HG02759 (cell line): Measurements from ENCODE around the gene BST1.
A peak's percentile ranks its signal among the peaks of the same experiment; 100 is the strongest.

ENCODE experiments used
- ATAC-seq: cut with Tn5 transposase; IDR thresholded peaks from one replicate; pipeline ENCODE4 v1.9.1; 2021; ENCODE audit warnings: mild to moderate bottlenecking, moderate library complexity; ENCODE audit not compliant: unreplicated experiment

BST1 gene, protein sequence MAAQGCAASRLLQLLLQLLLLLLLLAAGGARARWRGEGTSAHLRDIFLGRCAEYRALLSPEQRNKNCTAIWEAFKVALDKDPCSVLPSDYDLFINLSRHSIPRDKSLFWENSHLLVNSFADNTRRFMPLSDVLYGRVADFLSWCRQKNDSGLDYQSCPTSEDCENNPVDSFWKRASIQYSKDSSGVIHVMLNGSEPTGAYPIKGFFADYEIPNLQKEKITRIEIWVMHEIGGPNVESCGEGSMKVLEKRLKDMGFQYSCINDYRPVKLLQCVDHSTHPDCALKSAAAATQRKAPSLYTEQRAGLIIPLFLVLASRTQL

DNA sequence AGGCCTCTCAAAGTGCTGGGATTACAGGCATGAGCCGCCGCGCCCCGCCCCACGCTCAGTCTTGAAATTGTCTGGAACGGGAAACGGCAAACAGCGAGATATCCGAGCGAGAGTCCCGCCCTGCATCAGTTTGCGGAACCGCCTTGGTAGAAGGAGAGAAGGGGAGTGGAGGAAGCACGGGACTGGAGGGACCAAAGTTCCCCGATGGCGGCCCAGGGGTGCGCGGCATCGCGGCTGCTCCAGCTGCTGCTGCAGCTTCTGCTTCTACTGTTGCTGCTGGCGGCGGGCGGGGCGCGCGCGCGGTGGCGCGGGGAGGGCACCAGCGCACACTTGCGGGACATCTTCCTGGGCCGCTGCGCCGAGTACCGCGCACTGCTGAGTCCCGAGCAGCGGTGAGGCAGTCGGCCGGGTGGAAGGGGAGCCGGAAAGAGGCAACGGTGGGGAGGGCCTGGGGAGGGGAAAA is at the start of gene BST1:
Gene BST1 (plus strand): TSS at position 125 of the 463 bp plus-strand sequence. CDS start 80 bp downstream, at position 205.
- ATAC-seq, result peak; percentile 80

DNA sequence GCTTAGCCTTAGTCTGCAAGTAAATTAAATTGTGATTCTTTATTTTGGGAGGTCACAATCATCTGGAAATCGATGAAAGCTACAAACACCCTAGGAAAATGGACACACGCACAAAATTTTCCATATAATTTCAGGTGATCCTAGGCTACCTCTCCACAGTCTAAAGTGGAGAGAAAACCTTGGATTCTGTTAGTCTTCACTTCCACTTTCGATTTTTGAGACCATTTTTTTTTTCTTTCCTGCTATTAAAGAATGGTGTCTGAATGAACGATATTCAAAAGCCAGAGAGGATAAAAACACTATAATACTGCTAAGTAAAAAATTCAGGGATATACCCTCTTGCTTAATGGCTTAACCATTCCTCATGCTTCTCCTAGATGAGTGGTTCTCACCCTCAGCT is 49.4 kb upstream of the BST1 start:
- no peak for ATAC-seq

DNA sequence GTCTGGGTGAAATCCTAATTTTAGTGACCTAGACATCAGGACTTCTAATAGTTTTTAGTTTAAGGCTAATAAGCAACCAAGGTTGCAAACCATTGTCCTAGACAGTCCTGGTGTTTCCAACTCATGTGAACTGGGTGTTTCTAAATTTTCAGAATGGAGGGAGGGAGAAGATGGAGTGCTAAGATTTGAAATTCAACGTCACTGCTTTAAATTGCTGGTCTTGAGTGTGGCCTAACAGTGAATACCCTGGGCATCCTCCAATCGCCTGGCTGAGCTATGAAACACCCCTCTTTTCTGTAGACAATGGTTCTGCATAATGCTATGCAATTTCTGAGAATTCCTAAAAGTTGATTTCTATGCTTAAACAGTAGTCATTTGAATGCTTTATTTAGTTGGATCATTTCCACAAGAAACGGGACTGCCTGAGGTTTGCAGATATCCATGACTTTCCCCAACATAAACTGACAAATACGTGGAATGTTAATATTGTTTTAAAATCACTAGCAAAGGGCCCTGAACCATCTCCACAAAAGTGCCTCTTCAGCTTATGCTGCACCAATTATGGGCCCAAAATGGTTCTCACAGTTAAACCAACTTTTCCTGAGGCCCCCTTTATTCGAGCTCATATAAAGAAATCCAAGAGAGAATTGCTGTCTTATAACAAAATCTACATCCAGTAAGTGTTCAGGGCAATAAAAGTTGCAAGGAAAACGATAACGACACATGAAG is 48.8 kb upstream of the BST1 start:
- ATAC-seq, result no peak

DNA sequence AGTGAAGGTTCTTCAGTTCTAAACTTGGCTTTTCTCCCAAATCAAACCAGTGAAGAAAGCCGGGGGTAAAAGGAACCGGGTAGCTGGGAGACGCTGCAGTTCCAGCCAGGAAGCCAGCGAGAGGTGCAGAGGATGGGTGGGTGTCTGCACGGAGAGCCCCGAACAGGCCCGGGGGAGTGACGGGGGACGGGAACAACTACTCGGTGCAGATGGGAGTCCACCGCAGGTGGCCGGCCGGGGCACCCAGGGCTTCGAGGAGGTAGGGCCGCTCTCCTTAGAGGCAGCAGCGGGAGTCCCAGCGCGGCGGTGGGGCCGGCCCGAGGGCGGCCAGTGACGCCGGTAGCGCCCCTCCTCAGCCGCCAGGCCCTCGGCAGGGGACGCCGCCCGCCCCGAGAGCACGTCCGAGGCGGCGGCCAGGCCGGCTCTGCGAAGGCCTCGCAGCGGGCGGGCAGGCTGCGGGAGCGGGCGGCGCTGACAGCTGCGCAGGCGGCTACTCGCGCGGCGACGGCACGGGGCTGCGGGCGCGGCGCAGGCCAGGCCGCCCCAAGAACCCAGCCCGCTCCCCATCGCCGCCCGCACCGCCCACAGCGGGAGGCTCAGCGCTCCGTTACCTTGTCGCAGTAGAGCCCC is 48.2 kb upstream of the BST1 start:
- ATAC-seq, result peak; percentile 56

DNA sequence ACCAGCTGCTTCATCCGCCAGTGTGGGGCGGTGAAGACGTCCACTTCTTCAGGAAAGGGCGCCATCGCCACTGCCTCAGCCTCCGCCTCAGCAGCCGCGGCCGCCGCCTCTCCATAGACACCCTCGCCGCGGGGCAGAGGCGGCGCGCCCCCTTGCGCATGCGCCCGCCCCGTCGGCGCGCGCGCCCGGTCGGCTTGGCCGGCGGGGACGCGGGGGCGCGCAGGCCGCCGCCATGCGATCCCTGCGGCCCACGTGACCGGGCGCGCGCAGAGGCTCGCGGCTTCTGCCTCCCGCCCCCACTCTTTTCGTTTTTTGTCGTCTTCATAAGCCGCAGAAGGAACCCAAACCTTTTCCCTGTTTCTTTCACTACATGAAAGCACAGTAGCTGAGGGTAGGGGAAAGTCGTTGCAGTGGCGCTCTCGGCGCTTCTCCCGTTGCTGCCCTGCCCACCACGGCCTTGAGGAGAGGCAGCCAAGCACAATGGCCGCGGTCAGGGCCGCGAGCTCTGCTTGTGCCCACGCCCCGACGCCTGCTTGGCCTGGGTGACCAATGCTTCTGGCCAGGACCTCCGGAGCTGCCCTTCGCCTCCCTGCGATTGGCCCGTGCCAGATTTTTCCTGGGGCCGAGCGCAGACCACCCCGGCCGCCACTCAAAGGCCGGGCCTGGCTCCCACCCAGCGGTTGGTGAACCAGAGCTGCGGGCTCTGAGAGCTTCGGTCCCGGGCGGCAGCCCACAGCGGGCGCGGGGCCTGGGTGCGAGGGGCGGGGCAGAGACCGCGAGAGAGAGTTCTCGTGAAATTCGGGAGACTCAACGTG is 47.4 kb upstream of the BST1 start, which contains the start of gene FBXL5:
Gene FBXL5 (minus strand): TSS at position 135 of the 815 bp plus-strand sequence. CDS start 70 bp downstream, at position 65.
- peak; percentile 79 for ATAC-seq

DNA sequence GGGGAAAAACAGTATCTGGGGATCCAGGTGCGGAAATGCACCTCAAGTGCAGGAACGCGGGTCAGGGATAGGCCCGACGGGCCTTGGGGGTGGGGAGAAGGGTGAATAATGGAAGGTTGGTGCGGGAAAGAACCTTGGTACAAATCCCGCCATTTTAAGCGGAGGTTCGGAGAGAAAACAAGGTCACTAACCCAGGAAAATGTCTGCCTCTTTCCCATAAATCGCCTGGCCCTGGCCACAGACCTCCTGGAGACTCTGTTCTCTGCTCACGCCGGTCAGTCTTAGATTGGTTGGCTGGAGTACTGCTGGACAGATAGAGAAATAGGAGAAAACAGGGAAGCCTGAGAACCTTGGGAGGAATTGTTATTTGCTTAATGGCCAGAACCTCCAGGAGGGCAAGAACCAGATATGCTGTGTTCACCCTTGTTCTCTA is 46.8 kb upstream of the BST1 start:
- no peak for ATAC-seq

DNA sequence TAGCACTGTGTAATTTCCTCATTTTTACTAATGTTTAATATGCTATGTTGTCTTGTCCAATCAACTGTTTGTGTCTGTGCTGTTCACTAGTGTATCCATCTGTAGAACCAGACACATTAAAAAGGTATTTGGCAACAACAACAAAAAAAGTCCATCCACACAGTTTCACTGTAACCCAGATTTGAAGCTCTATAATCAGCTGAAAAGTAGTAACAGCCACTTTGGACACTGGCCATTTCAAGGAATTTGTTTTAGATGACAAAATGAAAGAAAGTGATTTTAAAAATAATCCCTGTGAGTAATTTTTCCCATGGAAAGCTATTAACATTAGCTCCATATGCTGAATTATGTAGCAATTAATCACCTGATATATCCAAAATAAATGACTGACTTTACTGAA is 45.5 kb upstream of the BST1 start:
- no peak for ATAC-seq

DNA sequence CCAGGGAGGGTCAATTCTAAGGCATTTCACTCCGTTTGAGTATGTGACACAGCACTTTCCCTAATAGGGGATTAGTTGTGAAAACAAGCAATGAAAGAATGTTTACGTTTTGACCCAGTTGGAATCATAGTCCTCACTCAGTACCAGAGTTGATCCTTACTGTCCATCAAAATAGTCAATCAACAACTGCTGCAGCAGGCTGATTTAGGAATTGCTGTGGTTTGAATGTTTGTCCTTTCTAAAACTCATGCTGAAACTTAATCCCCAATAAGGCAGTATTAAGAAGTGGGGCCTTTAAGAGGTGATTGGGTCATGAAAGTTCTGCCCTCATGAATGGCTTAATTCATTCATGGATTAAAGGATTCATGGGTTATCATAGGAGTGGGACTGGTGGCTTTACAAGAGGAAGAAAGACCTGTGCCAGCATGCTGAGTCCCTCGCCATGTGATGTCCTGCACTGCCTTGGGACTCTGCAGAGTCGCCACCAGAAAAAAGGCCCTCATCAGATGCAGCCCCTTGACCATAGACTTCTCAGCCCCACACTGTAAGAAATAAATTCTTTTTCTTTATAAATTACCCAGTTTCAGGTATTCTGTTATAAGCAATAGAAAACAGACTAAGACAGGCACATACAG is 44.6 kb upstream of the BST1 start:
- ATAC-seq, result no peak

DNA sequence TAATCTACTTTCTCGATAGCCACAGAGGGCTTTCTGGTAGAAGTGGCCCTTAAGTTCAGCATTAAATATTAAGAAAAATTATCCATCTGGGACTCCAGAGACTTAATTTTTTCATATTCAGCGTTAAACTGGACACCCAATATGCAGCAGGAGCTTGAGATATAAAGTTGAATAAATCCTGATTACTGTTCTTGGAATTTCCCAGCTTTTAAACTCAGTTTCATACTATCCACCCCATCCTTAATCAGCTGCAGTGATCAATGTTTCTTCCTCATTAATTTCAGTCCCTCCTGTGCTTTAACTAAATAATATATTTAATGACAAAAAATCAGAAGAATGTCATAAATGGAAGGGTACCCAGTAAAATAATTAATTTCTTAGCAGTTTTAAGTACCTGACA is 44.1 kb upstream of the BST1 start:
- no peak for ATAC-seq

DNA sequence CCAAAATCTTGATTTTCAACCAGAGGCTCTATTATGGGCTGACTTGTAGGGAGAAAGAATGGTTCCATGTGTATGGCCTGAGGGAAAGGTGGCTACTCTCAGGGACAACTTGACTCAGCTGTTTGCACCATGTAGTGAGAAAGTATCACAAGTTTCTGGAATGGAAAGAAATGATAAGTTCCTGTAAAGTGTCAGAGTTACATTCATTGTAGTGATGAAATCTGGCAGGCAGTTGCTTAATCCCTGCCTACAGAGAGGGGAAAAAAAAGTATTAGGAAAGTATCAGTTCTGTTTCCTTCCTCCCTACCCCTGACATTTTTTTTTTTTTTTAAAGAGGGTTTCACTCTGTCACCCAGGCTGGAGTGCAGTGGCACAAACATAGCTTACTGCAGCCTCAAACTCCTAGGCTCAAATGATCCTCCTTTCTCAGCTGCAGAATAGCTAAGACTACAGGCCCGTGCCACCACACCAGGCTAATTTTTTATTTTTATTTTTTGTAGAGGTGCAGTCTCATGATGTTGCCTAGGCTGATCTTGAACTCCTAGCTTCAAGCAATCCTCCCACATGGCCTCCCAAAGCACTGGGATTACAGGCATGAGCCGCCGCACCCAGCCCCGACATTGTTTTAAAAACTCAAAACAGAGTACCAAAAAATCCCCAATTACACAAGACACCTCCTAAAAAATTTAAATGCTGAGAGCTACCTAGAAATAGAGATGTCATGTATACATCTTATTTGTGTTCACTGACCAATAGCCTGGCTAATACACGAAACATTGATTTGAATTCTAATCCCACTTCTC is 42.9 kb upstream of the BST1 start:
- ATAC-seq, result no peak

DNA sequence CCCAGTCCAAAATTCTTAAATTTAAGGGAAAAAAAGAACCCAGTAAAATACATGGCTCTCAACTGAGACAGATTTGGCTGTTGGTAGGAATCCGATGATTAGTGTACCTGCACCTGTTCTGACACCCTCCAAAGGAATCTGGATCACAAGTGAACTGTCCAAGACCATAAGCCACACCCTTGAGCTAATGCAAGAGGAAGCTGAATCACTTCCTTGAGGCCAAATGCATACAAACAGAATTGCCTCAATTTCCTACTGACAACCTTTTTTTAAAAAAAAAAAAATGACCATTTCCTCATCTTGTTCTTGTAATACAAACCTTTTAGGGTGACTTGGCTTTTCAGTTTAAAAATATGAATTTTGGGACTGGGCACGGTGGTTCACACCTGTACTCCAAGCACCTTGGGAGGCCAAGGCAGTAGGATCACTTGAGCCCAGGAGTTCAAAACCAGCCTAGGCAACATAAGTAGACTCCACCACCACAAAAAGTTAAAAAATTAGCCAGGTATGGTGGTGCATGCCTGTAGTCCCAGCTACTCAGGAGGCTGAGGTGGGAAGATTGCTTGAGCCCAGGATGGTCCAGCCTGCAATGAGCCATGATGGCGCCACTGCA is 37.0 kb upstream of the BST1 start:
- ATAC-seq, result no peak

DNA sequence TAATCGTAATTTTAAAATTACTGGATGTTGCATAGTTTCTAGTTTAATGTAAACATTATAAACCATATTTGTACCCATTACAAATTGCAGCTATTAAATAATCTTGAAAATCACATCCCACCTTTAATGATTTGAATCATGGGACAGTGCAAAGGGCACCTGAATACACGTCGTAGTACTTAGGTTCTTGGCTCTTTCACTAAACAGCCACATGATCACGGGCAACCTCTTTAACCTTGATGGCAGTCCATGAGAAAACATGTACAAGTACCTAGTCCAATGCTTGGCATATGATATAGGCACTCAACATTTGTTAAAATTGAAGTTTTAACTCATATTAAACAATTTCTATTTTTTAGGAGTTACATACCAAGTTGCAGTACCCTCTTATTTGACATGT is 35.9 kb upstream of the BST1 start:
- no peak for ATAC-seq

DNA sequence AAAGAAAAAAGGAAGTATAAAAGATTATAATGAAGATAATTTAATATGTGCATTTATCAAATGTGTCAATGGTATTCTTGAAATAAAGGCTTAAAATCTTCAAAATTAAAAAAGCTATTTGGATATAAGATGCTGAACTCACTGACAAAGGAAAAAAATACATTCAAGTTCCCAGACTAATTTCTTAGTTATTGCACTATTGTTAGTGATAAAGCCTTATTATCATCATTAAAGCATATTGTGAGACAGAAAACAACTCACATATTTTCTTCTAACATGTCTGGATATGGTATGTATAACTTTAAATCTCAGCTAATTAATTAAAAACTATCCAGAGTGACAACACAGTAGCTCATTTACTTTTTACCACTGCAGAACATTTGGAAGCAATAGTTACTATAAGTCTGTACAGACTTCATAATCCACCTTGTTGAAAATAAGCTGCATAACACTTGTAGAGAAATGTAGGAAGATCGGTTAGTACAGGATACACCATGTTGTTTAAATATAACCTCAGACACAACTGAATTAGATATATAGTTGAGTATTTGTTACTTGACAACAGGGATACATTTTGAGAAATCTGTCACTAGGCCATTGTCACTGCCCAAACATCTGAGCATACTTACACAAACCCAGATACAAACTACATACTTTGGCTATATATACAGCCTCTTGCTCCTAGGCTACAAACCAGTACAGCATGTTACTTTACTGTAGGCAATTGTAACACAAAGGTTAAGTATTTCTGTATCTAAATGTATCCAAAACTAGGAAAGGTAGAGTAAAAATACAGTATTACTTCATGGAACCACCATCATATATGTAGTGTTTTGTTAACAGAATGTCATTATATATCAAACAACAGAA is 34.1 kb upstream of the BST1 start:
- no peak for ATAC-seq

DNA sequence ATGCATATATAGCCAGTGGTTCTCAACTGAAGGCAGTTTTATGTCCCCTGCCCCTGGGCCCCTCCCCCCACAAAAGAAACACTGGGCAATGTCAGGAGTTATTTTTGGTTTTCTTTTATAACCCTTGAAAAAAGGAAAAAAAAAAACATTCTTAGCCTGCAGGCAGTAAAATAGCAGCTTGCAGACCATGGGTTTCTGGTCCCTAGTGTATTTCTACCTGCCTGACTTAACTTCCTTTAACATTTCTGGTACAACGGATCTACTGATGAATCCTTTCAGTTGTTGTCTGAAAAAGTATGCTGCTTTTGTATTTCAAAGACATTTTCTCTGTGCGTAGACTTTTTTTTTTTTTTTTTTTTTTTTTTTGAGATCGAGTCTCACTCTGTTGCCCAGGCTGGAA is 32.3 kb upstream of the BST1 start:
- no peak for ATAC-seq

DNA sequence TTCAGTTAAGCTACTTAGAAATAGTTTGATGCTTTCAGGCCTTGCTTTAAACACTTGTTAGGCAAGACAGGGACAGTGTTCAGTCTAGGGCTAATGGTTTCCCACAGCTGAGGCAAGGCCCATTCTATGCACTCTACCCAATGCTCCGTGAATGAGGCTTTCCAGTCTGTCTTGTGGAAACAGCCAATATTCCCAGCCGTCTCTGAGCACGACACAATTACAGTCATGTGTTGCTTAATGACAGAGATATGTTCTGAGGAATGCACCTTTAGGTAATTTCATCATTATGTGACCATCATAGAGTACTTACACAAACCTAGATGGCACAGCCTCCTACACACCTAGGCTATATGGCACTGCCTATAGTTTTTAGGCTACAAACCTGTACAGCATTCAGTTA is 30.8 kb upstream of the BST1 start:
- ATAC-seq, result no peak

DNA sequence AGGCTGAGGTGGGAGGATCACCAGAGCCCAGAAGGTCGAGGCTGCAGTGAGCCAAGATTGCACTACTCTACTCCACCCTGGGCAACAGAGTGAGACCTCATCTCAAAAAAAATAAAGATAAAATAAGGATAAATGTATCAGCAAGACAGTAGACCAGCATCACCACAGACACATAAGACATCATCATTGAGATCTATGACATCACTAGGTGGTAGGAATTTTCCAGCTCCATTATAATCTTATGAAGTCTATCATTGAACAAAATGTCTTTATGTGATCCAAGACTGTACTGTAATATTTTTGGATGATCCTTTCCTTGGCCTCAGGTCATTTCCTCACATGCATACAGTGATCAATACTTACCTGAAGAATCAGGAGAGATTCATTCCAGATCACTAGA is 29.5 kb upstream of the BST1 start:
- no peak for ATAC-seq

DNA sequence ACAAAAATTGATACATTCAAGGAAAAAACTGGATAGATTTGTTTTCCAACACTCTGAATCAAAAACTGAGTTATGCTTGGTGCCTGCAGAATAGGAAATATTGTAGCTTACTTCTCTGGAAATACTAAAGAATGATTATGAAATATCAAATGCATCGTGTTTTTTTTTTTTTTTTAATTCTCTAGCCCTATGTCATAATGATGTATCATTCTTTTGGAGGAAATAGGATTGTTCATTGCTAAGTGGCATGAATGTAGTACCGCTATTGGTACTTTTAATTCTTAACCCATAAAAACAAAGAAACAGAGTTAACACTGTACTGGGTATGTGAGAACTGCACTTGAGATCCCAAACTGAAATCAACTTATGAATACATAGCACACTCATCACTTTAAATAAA is 28.8 kb upstream of the BST1 start:
- no peak for ATAC-seq

DNA sequence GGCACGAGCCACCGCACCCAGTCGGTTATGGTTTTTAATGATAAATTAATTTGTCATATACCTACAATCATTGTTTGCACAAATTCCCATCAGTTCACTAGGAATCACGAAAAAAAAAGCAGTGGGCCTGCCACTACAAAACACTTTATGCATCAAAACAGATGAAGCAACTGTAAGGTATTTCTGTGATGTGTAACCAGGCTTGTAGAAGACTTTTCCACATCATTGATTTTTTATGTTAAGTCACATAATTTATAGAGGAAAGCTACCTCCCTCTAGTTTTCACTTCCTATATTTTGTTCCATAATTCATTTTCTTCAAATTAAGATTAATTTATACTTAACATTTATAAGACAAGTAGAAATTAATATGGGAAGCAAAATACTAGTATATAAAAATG is 27.9 kb upstream of the BST1 start:
- ATAC-seq, result no peak
